Non-pigmented ciliary epithelial cell (primary cell): ENCODE results near the gene GCN1.

Source experiments
- DNase-seq: peaks from one replicate; pipeline ENCODE4 v3.0.0-alpha.2; 2010; ENCODE audit warnings: low read depth

The GCN1 gene

GRCh38 chr12:120115692-120116440, 78.6 kb downstream of the GCN1 start:
- DNase-seq, result no peak

- DNase-seq, result no peak
These were observed 79.4 kb downstream of the GCN1 start for GRCh38 chr12:120115066-120115465.

GRCh38 chr12:120110550-120111501, 83.7 kb downstream of the GCN1 start:
- no peak for DNase-seq

- DNase-seq, result no peak
These were observed 84.8 kb downstream of the GCN1 start for GRCh38 chr12:120109570-120110267.

GRCh38 chr12:120106151-120106550, 88.4 kb downstream of the GCN1 start:
- no peak for DNase-seq

GRCh38 chr12:120103371-120103770, 91.1 kb downstream of the GCN1 start:
- DNase-seq, result no peak

GRCh38 chr12:120103044-120103338, 91.5 kb downstream of the GCN1 start:
- DNase-seq, result no peak

GRCh38 chr12:120102189-120103043, 92.1 kb downstream of the GCN1 start:
- no peak for DNase-seq

GRCh38 chr12:120101617-120102016, 92.9 kb downstream of the GCN1 start:
- no peak for DNase-seq

- DNase-seq, result no peak
These were observed 93.3 kb downstream of the GCN1 start for GRCh38 chr12:120101182-120101581.

- no peak for DNase-seq
These were observed 93.9 kb downstream of the GCN1 start for GRCh38 chr12:120100630-120101029.

GRCh38 chr12:120099738-120100137, 94.8 kb downstream of the GCN1 start:
- no peak for DNase-seq

- no peak for DNase-seq
These were observed 95.6 kb downstream of the GCN1 start for GRCh38 chr12:120098756-120099470.

- DNase-seq, result no peak
These were observed 97.8 kb downstream of the GCN1 start for GRCh38 chr12:120096671-120097202.

- DNase-seq, result no peak
These were observed 98.8 kb downstream of the GCN1 start for GRCh38 chr12:120095736-120096135.

- DNase-seq, result no peak
These were observed 99.2 kb downstream of the GCN1 start for GRCh38 chr12:120095331-120095730.

GRCh38 chr12:120094485-120094884, 100.0 kb downstream of the GCN1 start:
- no peak for DNase-seq

- no peak for DNase-seq
These were observed 100.7 kb downstream of the GCN1 start for GRCh38 chr12:120093592-120094355.

GRCh38 chr12:120093336-120093591, 101.3 kb downstream of the GCN1 start:
- DNase-seq, result no peak
